ENCODE measurements around the gene PHC2.

The PHC2 gene

GRCh38 chr1:33368431-33368830, 62.5 kb downstream of the PHC2 start:
- H3K4me3 ChIP-seq (ENCODE audit: low read length, poor library complexity, severe bottlenecking) = no peak overlapping the region
- H3K79me2 ChIP-seq (ENCODE audit: insufficient read depth, low read length) = no peaks in the 10 kb centered on the region
- H3K4me1 ChIP-seq (ENCODE audit: insufficient read depth, low read length, poor library complexity, severe bottlenecking) = peaks cover 3% of the 10 kb centered on the region
- no peak for TF ChIP-seq CTCF (conservative IDR thresholded peaks at IDR 0.05; ENCODE audit: low read length)
- no peak for TF ChIP-seq EZH2phosphoT487 (IDR thresholded peaks at IDR 0.05; ENCODE audit: borderline replicate concordance)
- no peaks in the 10 kb centered on the region for H3K36me3 ChIP-seq (ENCODE audit: insufficient read depth, low read length)
- H3K27me3 ChIP-seq (ENCODE audit: insufficient read depth, low read length, poor library complexity, severe bottlenecking) = no peaks in the 10 kb centered on the region
- H4K20me1 ChIP-seq (ENCODE audit: insufficient read depth, low read length, poor library complexity, severe bottlenecking) = no peaks in the 10 kb centered on the region
- no peaks in the 10 kb centered on the region for H3K9me3 ChIP-seq (ENCODE audit: insufficient read depth, low read depth, low read length)
- H3K9ac ChIP-seq (ENCODE audit: low read depth, low read length, poor library complexity, severe bottlenecking) = no peak overlapping the region
- no peaks in the 10 kb centered on the region for H3F3A ChIP-seq (ENCODE audit: low read depth)
- H3K9me2 ChIP-seq (replicated peaks; ENCODE audit: low read depth, low read length) = no peaks in the 10 kb centered on the region
- no peak overlapping the region for H2AFZ ChIP-seq (ENCODE audit: low read length)
- no peak overlapping the region for H3K4me2 ChIP-seq (ENCODE audit: low read depth, low read length, poor library complexity, severe bottlenecking)

- H2AFZ ChIP-seq (ENCODE audit: low read length) = peak overlapping the region; percentile 74
Observed at GRCh38 chr1:33367485-33368405, 63.1 kb downstream of the PHC2 start.

GRCh38 chr1:33366762-33367484, 64.0 kb downstream of the PHC2 start:
- Histone ChIP-seq H3K9me2 (replicated peaks; ENCODE audit: low read depth, low read length) (no peaks in the 10 kb centered on the region), H3K4me1 (ENCODE audit: insufficient read depth, low read length, poor library complexity, severe bottlenecking) (peaks cover 14% of the 10 kb centered on the region), H3K36me3 (ENCODE audit: insufficient read depth, low read length) (no peaks in the 10 kb centered on the region), H3K79me2 (ENCODE audit: insufficient read depth, low read length) (no peaks in the 10 kb centered on the region), H2AFZ (ENCODE audit: low read length) (peak overlapping the region; percentile 74; the same call in 1 of the 2 replicates), H3F3A (ENCODE audit: low read depth) (peaks cover 3% of the 10 kb centered on the region; the same call in 1 of the 2 replicates), H3K27me3 (ENCODE audit: insufficient read depth, low read length, poor library complexity, severe bottlenecking) (no peaks in the 10 kb centered on the region), H3K4me2 (ENCODE audit: low read depth, low read length, poor library complexity, severe bottlenecking) (no peak overlapping the region), H3K4me3 (ENCODE audit: low read length, poor library complexity, severe bottlenecking) (no peak overlapping the region), H3K9ac (ENCODE audit: low read depth, low read length, poor library complexity, severe bottlenecking) (peak overlapping the region; percentile 25), H4K20me1 (ENCODE audit: insufficient read depth, low read length, poor library complexity, severe bottlenecking) (no peaks in the 10 kb centered on the region), H3K9me3 (ENCODE audit: insufficient read depth, low read depth, low read length) (no peaks in the 10 kb centered on the region)
- TF ChIP-seq EZH2phosphoT487 (IDR thresholded peaks at IDR 0.05; ENCODE audit: borderline replicate concordance) (no peak), CTCF (conservative IDR thresholded peaks at IDR 0.05; ENCODE audit: low read length) (no peak)

More at GRCh38 chr1:33367485-33368405, 63.1 kb downstream of the PHC2 start:
- Histone ChIP-seq H3K4me2 (ENCODE audit: low read depth, low read length, poor library complexity, severe bottlenecking) (peak overlapping the region; percentile 18), H3F3A (ENCODE audit: low read depth) (no peaks in the 10 kb centered on the region), H3K79me2 (ENCODE audit: insufficient read depth, low read length) (no peaks in the 10 kb centered on the region), H3K4me3 (ENCODE audit: low read length, poor library complexity, severe bottlenecking) (no peak overlapping the region), H3K9me3 (ENCODE audit: insufficient read depth, low read depth, low read length) (no peaks in the 10 kb centered on the region), H3K27me3 (ENCODE audit: insufficient read depth, low read length, poor library complexity, severe bottlenecking) (no peaks in the 10 kb centered on the region), H3K9me2 (replicated peaks; ENCODE audit: low read depth, low read length) (no peaks in the 10 kb centered on the region), H4K20me1 (ENCODE audit: insufficient read depth, low read length, poor library complexity, severe bottlenecking) (no peaks in the 10 kb centered on the region), H3K9ac (ENCODE audit: low read depth, low read length, poor library complexity, severe bottlenecking) (peak overlapping the region; percentile 25), H3K36me3 (ENCODE audit: insufficient read depth, low read length) (no peaks in the 10 kb centered on the region), H3K4me1 (ENCODE audit: insufficient read depth, low read length, poor library complexity, severe bottlenecking) (peaks cover 6% of the 10 kb centered on the region)
- no peak for TF ChIP-seq EZH2phosphoT487 (IDR thresholded peaks at IDR 0.05; ENCODE audit: borderline replicate concordance)
- TF ChIP-seq CTCF (conservative IDR thresholded peaks at IDR 0.05; ENCODE audit: low read length) = peak; percentile 95
